ENCODE data around the gene LAMA5.

- TF ChIP-seq POLR2A (IDR thresholded peaks at IDR 0.05), result no peak
- no peak for TF ChIP-seq CTCF (IDR thresholded peaks at IDR 0.05)
- TF ChIP-seq POLR2AphosphoS5 (IDR thresholded peaks at IDR 0.05), result no peak
- no peak for TF ChIP-seq EP300 (IDR thresholded peaks at IDR 0.05)
Observed at GRCh38 chr20:62332421-62332820, 34.7 kb downstream of the LAMA5 start.

All from stomach (tissue), 4 donors.